ELR (cell line): Measurements from ENCODE around the gene NXPH2.

Experiments
- DNase-seq: peaks from one replicate; pipeline ENCODE4 v3.0.0-alpha.2; 2015; ENCODE audit warnings: low read depth

NXPH2 gene

GRCh38 chr2:138637061-138637460, 143.1 kb downstream of the NXPH2 start:
- no peak for DNase-seq

DNA sequence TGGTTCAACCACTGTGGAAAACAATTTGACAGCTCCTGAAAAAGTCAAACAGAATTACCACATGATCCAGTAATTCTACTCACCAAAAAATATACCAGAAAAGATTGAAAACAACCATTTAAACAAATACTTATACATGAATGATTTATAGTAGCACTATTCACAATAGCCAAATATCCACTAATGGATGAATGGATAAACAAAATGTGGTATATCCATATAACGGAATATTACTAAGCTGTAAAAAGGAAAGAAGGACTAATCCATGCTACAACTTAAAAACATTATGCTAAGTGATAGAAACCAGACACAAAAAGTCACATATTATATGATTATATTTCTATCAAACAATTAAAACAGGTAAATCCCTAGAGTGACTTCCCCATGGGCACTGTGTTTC, 147.1 kb downstream of the NXPH2 start:
- no peak for DNase-seq

- DNase-seq: peak; percentile 13
These were observed 148.0 kb downstream of the NXPH2 start for GRCh38 chr2:138632066-138632620.

DNA sequence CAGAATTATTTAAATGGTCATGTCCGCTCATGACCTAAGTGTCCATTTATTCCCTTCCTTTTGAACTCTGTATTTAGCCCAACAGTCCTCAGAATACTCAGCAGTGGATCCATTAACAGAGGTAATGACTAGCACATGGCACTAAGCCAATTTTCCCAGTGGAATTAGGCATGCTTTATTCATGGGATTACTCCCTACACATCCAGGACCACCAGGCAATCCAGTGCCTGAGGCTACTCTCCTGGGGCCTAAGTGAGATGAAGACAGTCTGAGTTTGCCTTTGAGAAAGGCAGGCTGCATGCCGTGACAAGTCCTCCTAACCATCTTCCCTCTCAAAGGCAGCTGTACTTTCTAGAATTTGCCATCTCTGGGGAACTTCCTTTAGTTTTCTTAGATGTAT, 150.0 kb downstream of the NXPH2 start:
- DNase-seq: no peak

GRCh38 chr2:138626148-138626547, 154.0 kb downstream of the NXPH2 start:
- no peak for DNase-seq

DNA sequence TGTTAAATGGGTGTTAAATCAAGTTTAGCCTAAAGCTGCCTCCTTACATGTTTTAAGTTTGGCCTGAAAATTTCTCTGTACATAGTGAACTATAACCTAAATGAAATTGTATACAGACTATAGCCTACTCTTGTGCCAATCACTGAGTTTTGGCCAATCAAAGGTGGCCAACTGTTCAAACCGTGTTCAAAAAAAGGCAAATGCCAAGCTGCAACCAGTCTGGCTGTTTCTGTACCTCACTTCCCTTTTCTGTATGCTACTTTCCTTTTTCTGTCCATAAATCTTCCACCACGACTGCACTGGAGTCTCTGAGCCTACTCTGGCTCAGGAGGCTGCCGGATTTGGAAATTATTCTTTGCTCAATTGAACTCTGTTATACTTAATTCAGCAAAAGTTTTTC, 157.6 kb downstream of the NXPH2 start:
- no peak for DNase-seq

GRCh38 chr2:138621139-138621538, 159.1 kb downstream of the NXPH2 start:
- DNase-seq: no peak

DNA sequence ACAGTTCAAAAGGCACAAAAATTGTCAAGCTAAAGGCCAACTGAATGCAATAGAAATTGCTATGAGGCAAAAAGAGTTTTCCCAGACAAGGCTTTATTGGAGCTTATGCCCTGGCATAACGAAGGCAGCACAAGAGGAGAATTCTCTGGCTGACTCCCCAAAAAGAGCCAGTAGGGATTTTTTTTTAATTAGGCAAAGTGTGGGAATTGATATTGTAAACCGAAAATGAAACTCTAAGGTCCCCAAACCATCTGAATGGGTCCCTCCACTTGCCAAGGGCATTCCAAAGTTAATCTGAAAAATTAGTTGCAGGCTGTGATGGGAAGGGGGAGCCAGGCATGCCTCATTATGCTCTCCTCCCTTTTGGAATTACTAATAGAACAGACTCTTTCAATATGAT, 159.8 kb downstream of the NXPH2 start:
- no peak for DNase-seq
